LNCaP clone FGC (cell line): Measurements from ENCODE around the gene LRRC45.

Source experiments
- DNase-seq: peaks from one replicate; pipeline ENCODE4 v3.0.0-alpha.2; 2011; ENCODE audit warnings: low read depth
- H3K4me3 ChIP-seq: 2 replicates; pipeline ENCODE4 v1.5.1; 2011; ENCODE audit warnings: mild to moderate bottlenecking, low read depth, low read length, control low read depth
- TF ChIP-seq, protein P1 (sequence below): IDR thresholded peaks from 2 replicates; pipeline ENCODE4 v1.5.1; 2012; ENCODE audit warnings: mild to moderate bottlenecking; ENCODE audit not compliant: control insufficient read depth, insufficient read depth; ENCODE audit errors: extremely low read depth

LRRC45 gene

DNA sequence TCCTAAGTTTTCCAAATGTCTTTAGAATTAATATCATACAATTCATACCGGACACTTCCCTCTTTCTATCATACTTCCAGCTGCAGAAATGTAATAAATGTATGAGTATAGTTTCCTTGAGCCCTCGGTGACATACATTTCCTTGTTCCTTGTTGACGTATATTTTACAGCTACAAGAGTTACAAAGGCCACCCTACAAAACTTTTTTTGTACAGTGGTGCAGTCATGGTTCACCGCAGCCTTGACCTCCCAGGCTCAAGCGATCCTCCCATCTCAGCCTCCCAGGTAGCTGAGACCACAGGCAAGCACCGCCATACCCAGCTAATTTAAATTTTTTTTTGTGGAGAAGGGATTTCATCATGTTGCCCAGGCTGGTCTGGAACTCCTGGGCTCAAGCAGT, 49.7 kb downstream of the LRRC45 start:
- H3K4me3 ChIP-seq, result no peak overlapping the region
- TF ChIP-seq, protein P1, sequence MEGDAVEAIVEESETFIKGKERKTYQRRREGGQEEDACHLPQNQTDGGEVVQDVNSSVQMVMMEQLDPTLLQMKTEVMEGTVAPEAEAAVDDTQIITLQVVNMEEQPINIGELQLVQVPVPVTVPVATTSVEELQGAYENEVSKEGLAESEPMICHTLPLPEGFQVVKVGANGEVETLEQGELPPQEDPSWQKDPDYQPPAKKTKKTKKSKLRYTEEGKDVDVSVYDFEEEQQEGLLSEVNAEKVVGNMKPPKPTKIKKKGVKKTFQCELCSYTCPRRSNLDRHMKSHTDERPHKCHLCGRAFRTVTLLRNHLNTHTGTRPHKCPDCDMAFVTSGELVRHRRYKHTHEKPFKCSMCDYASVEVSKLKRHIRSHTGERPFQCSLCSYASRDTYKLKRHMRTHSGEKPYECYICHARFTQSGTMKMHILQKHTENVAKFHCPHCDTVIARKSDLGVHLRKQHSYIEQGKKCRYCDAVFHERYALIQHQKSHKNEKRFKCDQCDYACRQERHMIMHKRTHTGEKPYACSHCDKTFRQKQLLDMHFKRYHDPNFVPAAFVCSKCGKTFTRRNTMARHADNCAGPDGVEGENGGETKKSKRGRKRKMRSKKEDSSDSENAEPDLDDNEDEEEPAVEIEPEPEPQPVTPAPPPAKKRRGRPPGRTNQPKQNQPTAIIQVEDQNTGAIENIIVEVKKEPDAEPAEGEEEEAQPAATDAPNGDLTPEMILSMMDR, result no peak
- no peak for DNase-seq

DNA sequence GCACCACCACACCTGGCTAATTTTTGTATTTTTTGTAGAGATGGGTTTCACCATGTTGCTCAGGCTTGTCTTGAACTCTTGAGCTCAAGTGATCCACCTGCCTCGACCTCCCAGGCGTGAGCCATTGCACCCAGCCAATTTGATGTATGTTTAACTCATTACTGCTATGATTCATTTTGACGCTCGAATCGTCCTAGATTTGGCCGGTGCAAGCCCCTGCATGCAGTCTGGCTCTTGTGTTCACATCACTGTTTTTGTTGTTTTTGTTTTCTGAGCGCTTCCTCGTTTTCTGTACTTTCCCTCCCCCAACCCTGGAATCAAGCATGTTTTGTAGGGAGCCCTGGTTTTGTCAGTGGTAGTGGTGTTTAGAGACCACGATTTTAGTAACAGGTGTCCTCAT, 50.3 kb downstream of the LRRC45 start:
- no peak for DNase-seq
- H3K4me3 ChIP-seq, result no peak overlapping the region
- TF ChIP-seq, protein P1, result no peak

- TF ChIP-seq, protein P1, result no peak
- DNase-seq, result no peak
These were observed 53.1 kb downstream of the LRRC45 start for GRCh38 chr17:82076018-82076784.

GRCh38 chr17:82076785-82077591, 53.9 kb downstream of the LRRC45 start:
- no peak for DNase-seq
- TF ChIP-seq, protein P1, result no peak
- H3K4me3 ChIP-seq, result no peak overlapping the region

More at GRCh38 chr17:82076018-82076784, 53.1 kb downstream of the LRRC45 start:
- H3K4me3 ChIP-seq, result no peak overlapping the region

- TF ChIP-seq, protein P1, result no peak
- no peak overlapping the region for H3K4me3 ChIP-seq
- DNase-seq, result no peak
These were observed 54.7 kb downstream of the LRRC45 start for GRCh38 chr17:82077617-82078358.

DNA sequence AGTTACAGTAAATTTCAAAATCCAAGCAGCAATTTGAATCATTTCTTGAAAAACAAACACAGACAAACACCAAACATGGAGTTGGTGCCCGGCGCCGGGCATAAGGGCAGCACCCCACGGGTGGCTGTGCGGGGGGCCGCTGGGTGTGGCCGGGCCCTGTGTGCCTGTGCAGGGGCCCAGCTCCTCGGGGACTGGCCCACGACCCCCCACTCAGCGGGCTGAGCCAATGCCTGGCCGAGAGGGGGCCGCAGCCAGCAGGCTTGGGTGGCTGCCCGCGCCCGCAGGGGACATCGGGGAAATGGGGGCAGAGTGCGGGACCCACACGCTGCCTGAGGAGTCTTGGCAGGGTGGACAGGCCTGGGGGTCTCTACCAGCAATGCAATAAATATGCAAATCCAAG, 55.3 kb downstream of the LRRC45 start:
- no peak for DNase-seq
- H3K4me3 ChIP-seq, result no peak overlapping the region
- TF ChIP-seq, protein P1, result no peak
